ENCODE data around the gene ARF5.
"Not testable (repeated sequence)": the region's sequence is repeated elsewhere in the genome, so short reads cannot be mapped to it uniquely, and the experiment has no call there.

The ARF5 gene

DNA sequence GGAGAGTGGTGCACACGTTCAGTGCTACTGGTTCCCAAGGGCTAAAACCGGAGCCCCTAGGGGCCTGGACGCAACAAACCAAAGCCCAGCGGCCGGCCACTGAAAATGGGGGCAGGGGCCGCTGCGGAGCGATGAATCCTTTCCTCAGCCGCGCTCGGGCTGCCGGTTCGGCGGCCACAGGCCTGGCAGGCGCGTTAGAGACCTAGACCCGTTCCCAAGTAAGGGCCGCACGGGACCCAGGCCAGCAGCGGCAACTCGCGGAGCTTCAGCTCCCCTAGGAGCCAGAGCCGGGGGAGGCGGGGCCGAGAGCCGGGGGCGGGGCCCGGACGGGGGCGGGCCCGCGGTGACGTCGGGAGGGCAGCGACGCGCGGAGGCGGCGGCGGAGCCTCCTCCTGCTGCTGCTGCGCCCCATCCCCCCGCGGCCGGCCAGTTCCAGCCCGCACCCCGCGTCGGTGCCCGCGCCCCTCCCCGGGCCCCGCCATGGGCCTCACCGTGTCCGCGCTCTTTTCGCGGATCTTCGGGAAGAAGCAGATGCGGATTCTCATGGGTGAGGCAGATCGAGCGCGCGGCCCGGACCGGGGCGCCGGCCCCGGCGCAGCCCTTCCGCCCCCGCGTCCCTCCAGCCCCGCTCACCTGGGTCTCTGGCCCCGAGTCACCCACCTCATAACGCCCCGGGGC is at the start of gene ARF5:
TSS of gene ARF5 (plus strand) at position 393 of the 678 bp plus-strand sequence. CDS start at position 481, 88 bp downstream.
- DNase-seq (ENCODE audit: low read depth in 2 of 2), result peak; percentile 82 to 83

DNA sequence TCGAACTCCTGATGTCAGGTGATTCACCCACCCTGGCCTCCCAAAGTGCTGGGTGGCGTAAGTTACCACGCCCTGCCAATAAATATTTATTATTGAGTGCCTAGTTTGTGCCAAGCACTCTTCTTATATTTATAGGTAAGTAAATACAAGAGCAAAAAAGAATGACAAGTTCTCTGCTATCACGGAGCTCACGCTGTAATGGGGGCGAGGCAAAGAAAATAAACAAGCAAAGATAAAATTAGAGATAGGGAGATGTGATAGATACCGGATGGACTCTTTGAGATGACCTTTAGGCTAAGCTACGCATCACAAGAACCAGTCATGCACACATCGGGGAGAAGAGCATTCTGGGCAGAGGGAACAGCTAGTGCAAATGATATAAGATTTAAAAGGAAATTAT is 49.1 kb upstream of the ARF5 start:
- no peak for DNase-seq (ENCODE audit: low read depth in 2 of 2)

GRCh38 chr7:127540461-127540860 is 47.8 kb upstream of the ARF5 start:
- not testable (repeated sequence) for DNase-seq (ENCODE audit: low read depth in 2 of 2)

- no peak for DNase-seq (ENCODE audit: low read depth in 2 of 2)
Observed at GRCh38 chr7:127541548-127541947, 46.7 kb upstream of the ARF5 start.

- DNase-seq (ENCODE audit: low read depth in 2 of 2), result no peak
Observed at GRCh38 chr7:127546313-127546712, 41.9 kb upstream of the ARF5 start.

GRCh38 chr7:127550247-127550646 is 38.0 kb upstream of the ARF5 start:
- no peak for DNase-seq (ENCODE audit: low read depth in 2 of 2)

DNA sequence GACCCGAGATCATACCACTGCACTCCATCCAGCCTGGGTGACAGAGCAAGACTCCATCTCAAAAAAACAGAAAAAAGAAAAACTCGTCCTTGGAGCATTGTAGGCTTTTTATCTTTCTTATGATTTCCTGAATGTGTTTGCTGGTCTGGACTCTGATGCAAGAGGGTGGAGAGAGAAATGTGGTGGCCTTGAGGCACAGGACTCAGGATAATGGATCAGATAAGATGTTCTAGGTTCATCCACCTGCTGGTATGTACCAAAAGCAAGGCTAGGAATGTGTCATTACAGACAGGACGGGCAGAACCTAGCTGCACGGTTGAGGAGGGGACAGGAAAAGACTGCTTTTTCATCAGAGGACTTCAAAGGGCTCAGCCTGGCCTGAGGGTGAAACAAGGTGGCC is 36.3 kb upstream of the ARF5 start:
- DNase-seq (ENCODE audit: low read depth in 2 of 2), result no peak

DNA sequence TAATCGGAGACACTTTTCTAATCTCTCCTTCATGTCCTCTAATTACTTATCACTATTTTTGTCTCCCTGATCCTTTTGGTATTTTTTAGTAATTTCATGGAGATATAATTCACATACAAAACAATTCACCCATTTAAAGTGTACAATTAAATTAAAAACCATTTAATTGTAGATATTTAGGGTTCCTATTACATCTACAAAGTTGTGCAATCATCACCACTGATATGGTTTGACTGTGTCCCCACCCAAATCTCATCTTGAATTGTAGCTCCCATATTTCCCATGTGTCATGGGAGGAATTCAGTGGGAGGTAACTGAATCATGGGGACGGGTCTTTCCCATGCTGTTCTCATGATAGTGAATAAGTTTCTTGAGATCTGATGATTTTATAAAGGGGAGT is 31.8 kb upstream of the ARF5 start:
- DNase-seq (ENCODE audit: low read depth in 2 of 2), result no peak

- DNase-seq (ENCODE audit: low read depth in 2 of 2), result no peak
Observed at GRCh38 chr7:127557803-127558202, 30.4 kb upstream of the ARF5 start.

DNA sequence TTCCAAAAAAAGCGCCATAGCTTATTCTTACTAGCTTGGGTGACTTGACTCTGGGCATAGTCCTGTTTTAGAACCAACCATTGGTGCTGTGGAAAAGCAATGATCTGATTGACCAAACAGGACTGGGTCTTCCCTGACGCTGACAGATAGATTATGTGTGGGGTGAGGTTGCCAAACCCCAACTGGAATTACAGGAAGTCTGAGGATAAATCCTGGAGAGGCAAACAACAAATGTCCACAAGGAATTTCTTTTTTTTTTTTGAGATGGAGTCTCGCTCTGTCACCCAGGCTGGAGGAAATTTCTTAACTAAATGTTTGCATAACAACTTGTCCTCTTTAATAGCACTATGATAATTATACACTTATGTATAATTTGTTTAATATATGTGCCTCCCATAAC is 22.0 kb upstream of the ARF5 start:
- DNase-seq (ENCODE audit: low read depth in 2 of 2), result no peak

GRCh38 chr7:127568034-127568433 is 20.2 kb upstream of the ARF5 start:
- DNase-seq (ENCODE audit: low read depth in 2 of 2), result not testable (repeated sequence)

- no peak for DNase-seq (ENCODE audit: low read depth in 2 of 2)
Observed at GRCh38 chr7:127571741-127572505, 16.3 kb upstream of the ARF5 start.

- no peak for DNase-seq (ENCODE audit: low read depth in 2 of 2)
Observed at GRCh38 chr7:127578036-127578684, 10.1 kb upstream of the ARF5 start.

DNA sequence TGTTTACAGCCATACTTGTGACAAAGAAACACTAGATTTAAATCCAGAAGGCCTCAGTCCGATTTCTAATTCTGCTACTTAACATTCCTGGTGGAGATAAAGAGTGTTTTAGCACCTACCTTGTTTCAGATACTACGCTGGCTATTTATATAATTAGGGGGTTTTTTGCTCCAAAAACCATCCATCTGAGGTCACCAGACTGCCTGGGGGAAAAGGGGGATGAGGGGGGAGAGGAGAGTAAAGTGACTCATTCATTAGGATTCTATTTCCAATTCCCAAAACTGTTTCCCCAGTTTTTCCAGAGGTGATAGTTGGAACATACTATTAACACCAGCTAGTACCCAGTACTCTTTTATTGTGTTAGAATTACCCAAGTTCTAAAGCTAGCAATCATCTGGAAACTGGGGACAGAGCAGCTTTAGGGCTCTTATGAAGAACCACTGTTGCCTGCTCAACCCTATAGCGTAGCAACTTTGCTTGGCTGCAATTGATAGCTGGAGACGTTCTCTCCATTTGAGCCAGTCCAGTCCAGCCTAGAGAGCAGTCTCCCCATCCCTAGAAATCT is 9.4 kb upstream of the ARF5 start:
- DNase-seq (ENCODE audit: low read depth in 2 of 2), result no peak

DNA sequence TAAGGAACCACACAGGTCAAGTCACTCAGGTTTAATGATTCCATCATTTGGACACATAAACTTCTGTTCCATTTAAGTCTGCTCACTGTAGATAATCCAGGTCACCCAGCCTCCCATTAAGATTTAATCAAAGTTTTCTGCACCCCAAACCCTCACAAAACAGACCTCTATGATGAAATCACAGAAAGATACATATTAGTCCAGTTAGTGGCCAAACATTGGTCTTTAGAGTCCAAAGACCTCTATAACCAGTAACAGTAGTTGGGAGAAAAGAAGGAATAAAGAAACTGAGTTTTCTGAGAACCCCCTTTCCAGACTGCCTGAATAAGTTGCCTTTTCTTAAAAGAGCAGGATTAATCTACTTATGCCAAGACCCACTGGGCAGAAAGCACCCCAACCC is 7.6 kb upstream of the ARF5 start:
- no peak for DNase-seq (ENCODE audit: low read depth in 2 of 2)

- no peak for DNase-seq (ENCODE audit: low read depth in 2 of 2)
Observed at GRCh38 chr7:127581716-127582115, 6.5 kb upstream of the ARF5 start.

GRCh38 chr7:127582361-127582760 is 5.8 kb upstream of the ARF5 start:
- no peak for DNase-seq (ENCODE audit: low read depth in 2 of 2)

- no peak for DNase-seq (ENCODE audit: low read depth in 2 of 2)
Observed at GRCh38 chr7:127584648-127585043, 3.6 kb upstream of the ARF5 start.

DNA sequence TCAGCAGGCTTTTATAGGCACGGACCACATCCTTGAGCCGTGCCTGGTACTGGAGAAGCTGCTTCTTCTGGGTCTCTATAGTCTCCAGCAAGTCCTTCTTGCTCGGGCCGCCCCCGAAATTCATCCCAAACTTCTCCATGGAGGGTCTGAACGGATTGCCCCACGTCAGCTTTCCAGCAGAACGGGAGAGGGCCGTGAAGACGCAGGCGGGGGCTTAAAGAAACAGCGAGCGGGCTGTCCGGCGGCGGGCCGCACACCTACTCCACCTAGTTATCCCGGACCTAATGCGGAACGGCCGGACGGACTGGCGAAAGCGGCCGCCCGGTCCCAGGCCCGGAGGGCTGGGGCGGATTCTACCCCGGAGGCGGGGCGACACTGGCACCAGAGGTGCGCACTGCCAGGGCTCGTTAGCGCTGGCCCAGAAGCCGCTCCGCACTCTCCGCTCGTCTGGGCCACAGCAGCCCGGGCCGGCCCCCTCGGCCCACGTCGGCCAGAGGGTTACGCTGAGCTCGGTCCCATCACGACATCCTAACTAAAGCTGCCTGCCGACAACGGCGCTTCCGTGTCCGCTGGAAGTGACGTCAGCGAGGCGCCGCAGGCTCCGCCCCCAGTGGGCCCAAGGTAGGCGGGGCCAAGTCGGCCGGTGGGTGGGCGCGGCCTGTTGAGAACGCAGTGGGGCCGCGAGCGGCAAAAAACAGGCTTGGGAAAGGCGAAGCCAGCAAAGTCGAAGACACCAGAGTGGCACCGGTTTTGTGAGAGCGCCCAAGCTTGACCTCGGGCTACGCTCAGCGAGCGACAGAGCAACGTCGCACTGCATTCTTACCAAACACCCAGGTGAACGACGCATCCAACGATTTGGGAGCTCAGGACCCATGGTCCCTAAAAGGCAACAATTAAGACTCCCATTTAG is 2.9 kb upstream of the ARF5 start, which contains the start of gene GCC1:
TSS of gene GCC1 (minus strand) at position 553 of the 910 bp plus-strand sequence. CDS start at position 139, 414 bp downstream.
- peak; percentile 88 to 96 for DNase-seq (ENCODE audit: low read depth in 2 of 2)

- DNase-seq (ENCODE audit: low read depth in 2 of 2), result no peak
Observed at GRCh38 chr7:127586346-127586745, 1.9 kb upstream of the ARF5 start.

- DNase-seq (ENCODE audit: low read depth in 2 of 2), result no peak
Observed at GRCh38 chr7:127587663-127588018, 570 bp upstream of the ARF5 start.
